GM19193 (cell line): ENCODE results near the gene CYP2S1.

ENCODE experiments used
- POLR2A ChIP-seq: IDR thresholded peaks from 4 replicates; pipeline ENCODE4 v1.6.1; 2011; ENCODE audit not compliant: insufficient read depth, insufficient read length; ENCODE audit errors: extremely low read depth

Gene CYP2S1

DNA sequence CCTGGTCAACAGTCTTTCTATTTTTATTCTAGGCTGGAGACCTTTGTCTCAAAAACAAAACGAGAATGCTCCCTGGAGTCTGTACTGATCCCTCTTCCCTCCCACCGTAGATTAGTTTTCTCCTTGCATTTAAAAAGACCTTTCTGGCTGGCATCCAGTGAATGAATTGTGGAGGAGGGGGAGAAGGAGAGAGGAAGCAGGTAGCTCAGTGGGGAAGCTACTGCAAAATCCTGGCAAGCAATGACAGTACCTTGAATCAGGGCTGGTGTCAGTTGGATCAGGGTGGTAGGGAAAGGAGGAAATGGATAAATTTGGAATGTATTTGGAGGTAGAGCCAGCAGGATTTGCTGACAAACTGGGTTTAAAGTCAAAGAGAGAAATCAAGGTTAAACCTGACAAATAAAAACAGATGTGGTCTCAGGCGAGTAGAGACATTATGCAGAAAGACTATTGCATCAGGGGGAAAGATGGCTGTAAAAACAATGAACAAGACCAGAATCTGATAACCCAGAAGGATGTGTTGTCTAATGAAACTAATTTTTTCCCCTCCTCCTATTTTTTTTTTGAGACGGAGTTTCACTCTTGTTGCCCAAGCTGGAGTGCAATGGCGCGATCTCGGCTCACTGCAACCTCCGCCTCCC, 3.5 kb upstream of the CYP2S1 start:
- no peak for TF ChIP-seq POLR2A

GRCh38 chr19:41193430-41194156, 574 bp downstream of the CYP2S1 start:
- no peak for TF ChIP-seq POLR2A

GRCh38 chr19:41194157-41194552, 1.1 kb downstream of the CYP2S1 start:
- no peak for TF ChIP-seq POLR2A

GRCh38 chr19:41195675-41196497, 2.9 kb downstream of the CYP2S1 start:
- TF ChIP-seq POLR2A = no peak

GRCh38 chr19:41198559-41198958, 5.5 kb downstream of the CYP2S1 start:
- TF ChIP-seq POLR2A = no peak

DNA sequence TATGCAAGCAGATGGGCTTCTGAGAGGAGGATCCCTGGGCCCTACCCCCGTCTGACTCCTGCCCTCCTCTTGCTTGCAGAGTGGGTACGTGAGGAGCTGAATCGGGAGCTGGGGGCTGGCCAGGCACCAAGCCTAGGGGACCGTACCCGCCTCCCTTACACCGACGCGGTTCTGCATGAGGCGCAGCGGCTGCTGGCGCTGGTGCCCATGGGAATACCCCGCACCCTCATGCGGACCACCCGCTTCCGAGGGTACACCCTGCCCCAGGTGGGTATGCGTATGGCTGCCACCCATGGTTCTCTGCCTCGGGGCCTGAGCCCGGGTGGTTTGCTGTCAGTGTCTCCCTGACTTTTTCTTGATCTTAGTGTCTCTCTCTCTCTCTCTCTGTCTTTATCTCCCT, 10.4 kb downstream of the CYP2S1 start:
- TF ChIP-seq POLR2A = no peak

DNA sequence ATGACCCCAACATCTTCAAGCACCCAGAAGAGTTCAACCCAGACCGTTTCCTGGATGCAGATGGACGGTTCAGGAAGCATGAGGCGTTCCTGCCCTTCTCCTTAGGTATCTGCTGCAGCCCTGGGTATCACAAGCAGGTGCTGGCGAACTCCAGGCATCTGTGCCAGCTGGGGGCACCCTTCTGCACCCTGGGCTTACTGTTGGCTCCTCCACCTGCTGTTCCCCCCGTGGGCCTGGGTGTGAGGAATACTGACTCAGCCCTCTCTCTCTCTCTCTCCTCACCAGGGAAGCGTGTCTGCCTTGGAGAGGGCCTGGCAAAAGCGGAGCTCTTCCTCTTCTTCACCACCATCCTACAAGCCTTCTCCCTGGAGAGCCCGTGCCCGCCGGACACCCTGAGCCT, 13.0 kb downstream of the CYP2S1 start:
- TF ChIP-seq POLR2A = no peak

DNA sequence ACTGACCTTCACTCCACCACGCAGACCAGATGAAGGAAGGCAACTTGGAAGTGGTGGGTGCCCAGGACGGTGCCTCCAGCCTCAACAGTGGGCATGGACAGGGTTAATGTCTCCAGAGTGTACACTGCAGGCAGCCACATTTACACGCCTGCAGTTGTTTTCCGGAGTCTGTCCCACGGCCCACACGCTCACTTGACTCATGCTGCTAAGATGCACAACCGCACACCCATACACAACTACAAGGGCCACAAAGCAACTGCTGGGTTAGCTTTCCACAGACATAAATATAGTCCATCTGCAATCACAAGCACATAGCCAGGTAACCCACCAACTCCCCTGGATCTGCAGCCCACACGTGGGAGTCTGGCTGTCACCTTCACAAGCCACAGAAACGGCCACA, 13.4 kb downstream of the CYP2S1 start:
- TF ChIP-seq POLR2A = no peak

DNA sequence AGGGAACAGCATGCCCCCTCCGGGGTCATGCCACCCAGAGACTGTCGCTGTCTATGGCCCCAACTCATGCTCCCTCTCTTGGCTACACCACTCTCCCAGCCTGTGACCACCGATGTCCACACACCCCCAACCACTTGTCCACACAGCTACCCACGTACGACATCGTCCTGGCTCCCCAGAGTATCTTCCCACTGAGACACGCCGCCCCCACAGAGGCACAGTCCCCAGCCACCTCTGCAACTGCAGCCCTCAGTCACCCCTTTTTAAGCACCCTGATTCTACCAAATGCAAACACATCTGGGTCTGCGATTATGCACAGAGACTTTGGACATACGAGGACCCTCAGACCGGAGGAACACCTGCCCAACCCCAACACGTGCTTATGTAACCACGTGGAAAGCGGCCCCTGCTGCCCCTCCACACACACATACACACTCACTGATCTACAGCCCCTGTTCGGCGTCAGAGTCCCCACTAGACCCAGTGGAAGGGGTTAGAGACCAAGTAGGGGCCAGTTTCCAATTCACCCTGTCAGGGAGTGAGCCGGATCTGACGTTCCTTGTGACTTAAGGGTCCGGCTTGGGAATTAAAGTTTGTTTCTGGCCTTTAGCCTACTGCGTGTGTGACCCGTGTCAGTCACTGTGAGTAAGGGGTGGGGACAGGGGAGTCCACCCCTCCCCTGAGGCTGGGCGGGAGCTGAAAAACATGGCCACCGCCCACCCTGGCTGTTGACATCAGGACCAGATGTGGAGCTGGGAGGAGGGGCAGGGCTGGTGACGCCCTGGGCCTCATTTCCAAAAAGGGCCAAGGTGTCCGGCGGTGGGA, 14.1 kb downstream of the CYP2S1 start:
- TF ChIP-seq POLR2A = no peak

GRCh38 chr19:41214161-41214560, 21.1 kb downstream of the CYP2S1 start:
- no peak for TF ChIP-seq POLR2A

GRCh38 chr19:41217741-41218140, 24.7 kb downstream of the CYP2S1 start:
- no peak for TF ChIP-seq POLR2A

DNA sequence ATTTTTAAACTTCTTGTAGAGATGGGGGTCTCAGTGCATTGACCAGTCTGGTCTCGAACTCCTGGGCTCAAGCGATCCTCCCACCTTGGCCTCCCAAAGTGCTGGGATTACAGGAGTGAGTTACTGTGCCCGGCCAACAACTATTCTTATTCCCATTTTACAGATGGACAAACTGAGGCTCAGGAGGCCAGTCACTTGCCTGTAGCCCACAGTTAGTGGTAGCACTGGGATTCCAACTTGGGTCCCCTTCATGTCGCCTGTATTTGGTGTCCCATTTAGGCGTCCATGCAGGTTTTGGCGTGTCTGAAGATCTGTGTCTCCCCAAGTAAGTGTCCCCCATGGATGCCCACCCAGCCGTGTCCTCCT, 25.2 kb downstream of the CYP2S1 start:
- no peak for TF ChIP-seq POLR2A

DNA sequence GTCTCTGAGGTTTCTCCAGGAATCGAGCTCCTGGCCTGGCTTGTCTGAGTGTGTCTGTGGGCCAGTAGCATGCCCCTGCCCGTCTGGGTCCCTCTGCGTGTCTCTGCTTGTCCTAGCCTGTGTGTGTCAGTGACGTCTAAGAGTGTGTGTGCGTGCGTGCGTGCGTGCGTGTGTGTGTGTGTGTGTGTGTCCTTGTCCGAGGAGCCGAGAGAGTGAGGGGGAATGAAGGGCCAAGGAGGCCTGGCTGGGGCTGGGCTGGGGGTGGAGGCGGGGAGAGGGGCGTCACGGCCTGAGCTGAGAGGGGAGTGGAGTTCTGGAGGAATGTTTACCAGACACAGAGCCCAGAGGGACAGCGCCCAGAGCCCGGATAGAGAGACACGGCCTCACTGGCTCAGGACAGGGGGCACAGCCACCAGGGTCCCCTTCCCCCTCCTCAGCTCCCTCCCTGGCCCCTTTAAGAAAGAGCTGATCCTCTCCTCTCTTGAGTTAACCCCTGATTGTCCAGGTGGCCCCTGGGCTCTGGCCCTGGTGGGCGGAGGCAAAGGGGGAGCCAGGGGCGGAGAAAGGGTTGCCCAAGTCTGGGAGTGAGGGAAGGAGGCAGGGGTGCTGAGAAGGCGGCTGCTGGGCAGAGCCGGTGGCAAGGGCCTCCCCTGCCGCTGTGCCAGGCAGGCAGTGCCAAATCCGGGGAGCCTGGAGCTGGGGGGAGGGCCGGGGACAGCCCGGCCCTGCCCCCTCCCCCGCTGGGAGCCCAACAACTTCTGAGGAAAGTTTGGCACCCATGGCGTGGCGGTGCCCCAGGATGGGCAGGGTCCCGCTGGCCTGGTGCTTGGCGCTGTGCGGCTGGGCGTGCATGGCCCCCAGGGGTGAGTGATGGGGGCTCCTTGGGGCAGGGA, 25.8 kb downstream of the CYP2S1 start, which contains the start of gene AXL:
Gene AXL (plus strand): TSS at position 609 of the 893 bp plus-strand sequence. CDS start 170 bp downstream, at position 779.
- TF ChIP-seq POLR2A = no peak
